T-helper 2 cell (primary cell): ENCODE results near the gene KLK7.
A peak's percentile ranks its signal among the peaks of the same experiment; 100 is the strongest.
"Not testable (repeated sequence)": the region's sequence is repeated elsewhere in the genome, so short reads cannot be mapped to it uniquely, and the experiment has no call there.

Source experiments
- DNase-seq, 5 experiments: peaks; one replicate each; pipeline versions ENCODE4 v3.0.0 to v3.0.0-alpha.2; 2012 to 2022

Gene KLK7

GRCh38 chr19:51010066-51010795 lies 26.5 kb upstream of the KLK7 start:
- no peak for DNase-seq

GRCh38 chr19:51009061-51009891 lies 25.6 kb upstream of the KLK7 start:
- no peak for DNase-seq

GRCh38 chr19:51007488-51007887 lies 23.8 kb upstream of the KLK7 start:
- no peak for DNase-seq

- DNase-seq, result no peak
Measured at GRCh38 chr19:51006406-51006805, 22.7 kb upstream of the KLK7 start.

- DNase-seq, result no peak
Measured at GRCh38 chr19:51005248-51005647, 21.5 kb upstream of the KLK7 start.

- DNase-seq, result no peak
Measured at GRCh38 chr19:51003316-51003715, 19.6 kb upstream of the KLK7 start.

- DNase-seq, result peak in 1 of 5 experiments; percentile 15
Measured at GRCh38 chr19:51002542-51003311, 19.0 kb upstream of the KLK7 start.

- no peak for DNase-seq
Measured at GRCh38 chr19:51002089-51002532, 18.4 kb upstream of the KLK7 start.

GRCh38 chr19:51001515-51001914 lies 17.8 kb upstream of the KLK7 start, which contains the start of gene KLK8:
Gene KLK8 (minus strand): TSS chr19:51001604. CDS start chr19:51001167, 437 bp downstream.
- no peak for DNase-seq

GRCh38 chr19:51000981-51001380 lies 17.3 kb upstream of the KLK7 start:
- no peak for DNase-seq

GRCh38 chr19:51000426-51000825 lies 16.7 kb upstream of the KLK7 start:
- no peak for DNase-seq

- no peak for DNase-seq
Measured at GRCh38 chr19:50998686-50999085, 15.0 kb upstream of the KLK7 start.

- no peak for DNase-seq
Measured at GRCh38 chr19:50998061-50998460, 14.3 kb upstream of the KLK7 start.

GRCh38 chr19:50994129-50994528 lies 10.4 kb upstream of the KLK7 start:
- no peak for DNase-seq

- no peak for DNase-seq
Measured at GRCh38 chr19:50992666-50993035, 8.9 kb upstream of the KLK7 start.

GRCh38 chr19:50984416-50984815 lies 699 bp upstream of the KLK7 start:
- not testable (repeated sequence) for DNase-seq

GRCh38 chr19:50982186-50982585 lies 1.5 kb downstream of the KLK7 start:
- DNase-seq, result no peak

GRCh38 chr19:50981587-50982146 lies 2.0 kb downstream of the KLK7 start:
- DNase-seq, result no peak

GRCh38 chr19:50980208-50980607 lies 3.5 kb downstream of the KLK7 start:
- no peak for DNase-seq

GRCh38 chr19:50979758-50980157 lies 4.0 kb downstream of the KLK7 start:
- DNase-seq, result no peak

GRCh38 chr19:50978772-50979390 lies 4.8 kb downstream of the KLK7 start:
- DNase-seq, result no peak

GRCh38 chr19:50977626-50978025 lies 6.1 kb downstream of the KLK7 start:
- DNase-seq, result no peak
